ENCODE data around the gene PAK3.

PAK3 gene

DNA sequence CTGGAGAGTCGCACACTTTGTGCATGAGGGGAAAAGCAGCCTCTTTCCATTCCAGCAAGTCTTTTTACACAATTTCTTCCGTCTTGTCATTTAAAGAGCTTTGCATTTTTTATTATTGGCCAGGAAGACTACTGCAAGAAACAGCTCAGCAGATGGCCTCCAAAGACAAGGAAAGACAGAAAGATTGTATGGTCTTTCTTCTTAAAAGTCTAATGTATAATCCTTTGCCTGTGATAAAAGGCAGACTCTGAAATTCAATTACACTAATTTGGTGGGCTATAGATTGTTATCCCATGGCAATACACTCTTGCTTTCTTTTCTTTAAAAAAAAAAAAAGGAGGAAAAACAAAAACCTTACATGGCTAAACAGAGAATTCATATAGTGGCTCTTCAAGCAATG is 168.4 kb downstream of the PAK3 start:
- H3K36me3 ChIP-seq (ENCODE audit: low read length) = no peaks in the 10 kb centered on the region
- TF ChIP-seq, protein P1, sequence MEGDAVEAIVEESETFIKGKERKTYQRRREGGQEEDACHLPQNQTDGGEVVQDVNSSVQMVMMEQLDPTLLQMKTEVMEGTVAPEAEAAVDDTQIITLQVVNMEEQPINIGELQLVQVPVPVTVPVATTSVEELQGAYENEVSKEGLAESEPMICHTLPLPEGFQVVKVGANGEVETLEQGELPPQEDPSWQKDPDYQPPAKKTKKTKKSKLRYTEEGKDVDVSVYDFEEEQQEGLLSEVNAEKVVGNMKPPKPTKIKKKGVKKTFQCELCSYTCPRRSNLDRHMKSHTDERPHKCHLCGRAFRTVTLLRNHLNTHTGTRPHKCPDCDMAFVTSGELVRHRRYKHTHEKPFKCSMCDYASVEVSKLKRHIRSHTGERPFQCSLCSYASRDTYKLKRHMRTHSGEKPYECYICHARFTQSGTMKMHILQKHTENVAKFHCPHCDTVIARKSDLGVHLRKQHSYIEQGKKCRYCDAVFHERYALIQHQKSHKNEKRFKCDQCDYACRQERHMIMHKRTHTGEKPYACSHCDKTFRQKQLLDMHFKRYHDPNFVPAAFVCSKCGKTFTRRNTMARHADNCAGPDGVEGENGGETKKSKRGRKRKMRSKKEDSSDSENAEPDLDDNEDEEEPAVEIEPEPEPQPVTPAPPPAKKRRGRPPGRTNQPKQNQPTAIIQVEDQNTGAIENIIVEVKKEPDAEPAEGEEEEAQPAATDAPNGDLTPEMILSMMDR (IDR thresholded peaks at IDR 0.05; ENCODE audit: insufficient read depth, low read length, poor library complexity, severe bottlenecking) = no peak
- TF ChIP-seq EZH2phosphoT487 (conservative IDR thresholded peaks at IDR 0.05; ENCODE audit: low read length) = no peak
- H3F3A ChIP-seq (ENCODE audit: insufficient read depth) = no peaks in the 10 kb centered on the region
- no peak overlapping the region for H3K27ac ChIP-seq (ENCODE audit: low read depth, low read length)
- no peaks in the 10 kb centered on the region for H4K20me1 ChIP-seq (ENCODE audit: low read depth, low read length)
- H3K79me2 ChIP-seq (ENCODE audit: insufficient read depth, low read length) = no peaks in the 10 kb centered on the region
- no peaks in the 10 kb centered on the region for H3K27me3 ChIP-seq (ENCODE audit: low read length)
- H2AFZ ChIP-seq (ENCODE audit: low read depth, low read length, severe bottlenecking) = no peak overlapping the region
- H3K4me3 ChIP-seq (ENCODE audit: insufficient read depth, low read length, poor library complexity, severe bottlenecking) = no peak overlapping the region
- H3K4me2 ChIP-seq (ENCODE audit: low read depth, low read length, poor library complexity, severe bottlenecking) = no peak overlapping the region
- no peaks in the 10 kb centered on the region for H3K9me3 ChIP-seq (ENCODE audit: insufficient read depth, low read length)
- no peaks in the 10 kb centered on the region for H3K9me2 ChIP-seq (replicated peaks; ENCODE audit: insufficient read depth, low read length)
- no peak overlapping the region for H3K9ac ChIP-seq (ENCODE audit: low read length)

DNA sequence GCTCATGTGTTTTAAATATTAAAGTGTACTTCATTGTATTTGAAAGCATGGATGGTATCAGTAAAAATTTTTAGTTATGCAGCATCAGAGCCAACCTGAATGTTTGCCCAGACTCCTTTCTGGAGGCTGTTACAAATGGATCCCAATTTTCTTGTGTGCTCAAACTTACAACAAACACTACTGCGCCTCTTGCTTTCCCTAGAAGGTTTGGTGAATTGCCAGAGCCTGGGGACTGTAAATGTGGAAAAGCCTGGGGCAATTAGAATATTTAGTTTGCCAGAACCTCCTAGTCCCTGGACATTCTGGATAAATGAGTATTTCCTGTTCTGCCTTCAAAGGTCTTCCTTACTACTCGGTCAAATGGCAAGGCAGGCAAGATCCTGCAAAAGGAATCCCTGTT is 169.5 kb downstream of the PAK3 start:
- H3K27ac ChIP-seq (ENCODE audit: low read depth, low read length) = no peak overlapping the region
- H3K4me2 ChIP-seq (ENCODE audit: low read depth, low read length, poor library complexity, severe bottlenecking) = no peak overlapping the region
- H3K27me3 ChIP-seq (ENCODE audit: low read length) = no peaks in the 10 kb centered on the region
- H2AFZ ChIP-seq (ENCODE audit: low read depth, low read length, severe bottlenecking) = no peak overlapping the region
- H3K9me2 ChIP-seq (replicated peaks; ENCODE audit: insufficient read depth, low read length) = no peaks in the 10 kb centered on the region
- no peaks in the 10 kb centered on the region for H3K79me2 ChIP-seq (ENCODE audit: insufficient read depth, low read length)
- H3K4me3 ChIP-seq (ENCODE audit: insufficient read depth, low read length, poor library complexity, severe bottlenecking) = no peak overlapping the region
- no peaks in the 10 kb centered on the region for H4K20me1 ChIP-seq (ENCODE audit: low read depth, low read length)
- H3K9me3 ChIP-seq (ENCODE audit: insufficient read depth, low read length) = no peaks in the 10 kb centered on the region
- H3F3A ChIP-seq (ENCODE audit: insufficient read depth) = no peaks in the 10 kb centered on the region
- TF ChIP-seq, protein P1 (IDR thresholded peaks at IDR 0.05; ENCODE audit: insufficient read depth, low read length, poor library complexity, severe bottlenecking) = no peak
- TF ChIP-seq EZH2phosphoT487 (conservative IDR thresholded peaks at IDR 0.05; ENCODE audit: low read length) = no peak
- no peak overlapping the region for H3K9ac ChIP-seq (ENCODE audit: low read length)
- no peaks in the 10 kb centered on the region for H3K36me3 ChIP-seq (ENCODE audit: low read length)

DNA sequence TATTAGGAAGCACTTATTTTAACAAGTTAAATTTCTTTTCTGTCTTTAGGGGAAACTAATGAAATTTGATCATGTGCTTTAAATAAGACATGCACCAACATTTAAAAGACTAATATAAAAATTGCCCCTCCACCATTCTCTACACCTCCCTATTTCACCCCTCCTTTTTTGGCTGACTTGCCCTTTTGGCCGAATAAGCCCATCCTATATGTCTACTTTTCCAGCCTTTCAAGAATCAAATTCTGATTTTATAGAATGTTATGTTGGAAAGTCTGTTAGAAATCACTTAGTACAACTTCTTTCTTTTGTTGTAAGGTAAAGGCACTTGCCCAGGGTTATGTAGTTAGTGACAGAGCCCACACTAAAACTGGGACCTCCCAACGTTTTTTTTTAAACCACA is 172.5 kb downstream of the PAK3 start:
- no peak overlapping the region for H3K4me3 ChIP-seq (ENCODE audit: insufficient read depth, low read length, poor library complexity, severe bottlenecking)
- H3F3A ChIP-seq (ENCODE audit: insufficient read depth) = no peaks in the 10 kb centered on the region
- no peaks in the 10 kb centered on the region for H3K27me3 ChIP-seq (ENCODE audit: low read length)
- H3K79me2 ChIP-seq (ENCODE audit: insufficient read depth, low read length) = no peaks in the 10 kb centered on the region
- H3K4me2 ChIP-seq (ENCODE audit: low read depth, low read length, poor library complexity, severe bottlenecking) = no peak overlapping the region
- H4K20me1 ChIP-seq (ENCODE audit: low read depth, low read length) = no peaks in the 10 kb centered on the region
- H3K36me3 ChIP-seq (ENCODE audit: low read length) = no peaks in the 10 kb centered on the region
- TF ChIP-seq EZH2phosphoT487 (conservative IDR thresholded peaks at IDR 0.05; ENCODE audit: low read length) = no peak
- TF ChIP-seq, protein P1 (IDR thresholded peaks at IDR 0.05; ENCODE audit: insufficient read depth, low read length, poor library complexity, severe bottlenecking) = no peak
- H3K27ac ChIP-seq (ENCODE audit: low read depth, low read length) = no peak overlapping the region
- no peaks in the 10 kb centered on the region for H3K9me3 ChIP-seq (ENCODE audit: insufficient read depth, low read length)
- no peaks in the 10 kb centered on the region for H3K9me2 ChIP-seq (replicated peaks; ENCODE audit: insufficient read depth, low read length)
- H3K9ac ChIP-seq (ENCODE audit: low read length) = no peak overlapping the region
- no peak overlapping the region for H2AFZ ChIP-seq (ENCODE audit: low read depth, low read length, severe bottlenecking)
